Measurements from ENCODE around the gene DHRS4L2. TPM values are rescaled to one million over a fixed set of nuclear protein-coding genes. Genes with fewer than 3 reads are reported as not detected.
"Not testable (repeated sequence)": the region's sequence is repeated elsewhere in the genome, so short reads cannot be mapped to it uniquely, and the experiment has no call there.

The DHRS4L2 gene
- total RNA-seq, 4 donors from 2014 or later: 15.3 to 19.6 (median 17.7) TPM

DNA sequence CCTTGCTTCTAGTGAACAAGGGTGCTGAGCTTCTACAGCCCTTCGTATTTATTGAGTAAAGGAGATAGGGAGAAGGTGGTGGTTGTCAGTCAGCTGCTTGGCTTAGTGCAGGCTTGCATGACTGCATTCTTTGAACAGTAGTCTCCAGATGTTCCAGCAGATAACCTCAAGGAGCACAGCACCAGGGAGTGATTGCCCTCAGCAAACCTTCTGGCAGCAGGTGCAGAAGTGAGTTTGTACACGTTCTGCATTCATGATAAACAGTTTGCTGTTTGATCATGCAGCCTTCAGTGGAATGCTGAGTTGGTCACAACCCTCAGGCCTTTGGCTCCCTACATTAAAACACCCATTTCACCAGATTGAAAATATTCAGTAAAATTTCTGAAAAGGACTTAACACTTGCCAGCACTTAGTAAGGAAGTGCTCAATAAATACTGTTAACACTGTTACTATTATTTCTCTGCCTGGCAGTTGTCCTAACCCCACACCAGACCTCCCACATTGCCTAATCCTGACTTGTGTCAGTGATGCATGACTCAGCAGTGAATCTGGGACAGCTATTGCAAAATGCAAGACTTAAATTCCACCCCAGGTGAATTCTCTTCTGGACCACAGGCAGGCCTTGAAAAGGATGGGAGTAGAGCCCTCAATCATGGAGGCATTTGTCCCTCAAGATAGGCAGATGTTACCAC is 44.1 kb downstream of the DHRS4L2 start:
- WGBS, 2 donors: 78 to 79% methylated on average over 2 of the region's 2 CpGs
- TF ChIP-seq EP300 (IDR thresholded peaks at IDR 0.05): peak in 1 of 2 donors; percentile 72
- no peak for TF ChIP-seq CTCF (IDR thresholded peaks at IDR 0.05)
- Histone ChIP-seq H3K4me1 (peaks cover 0 to 30% (median 4%) of the 10 kb centered on the region in 4 donors), H3K9me3 (peaks cover 0 to 18% (median 0%) of the 10 kb centered on the region in 4 donors), H3K27me3 (no peaks in the 10 kb centered on the region), H3K27ac (no peak overlapping the region), H3K4me3 (no peak overlapping the region), H3K36me3 (no peaks in the 10 kb centered on the region)
- DNase-seq (ENCODE audit: low spot score in 2 of 2): peak in 1 of 2 donors; percentile 78

DNA sequence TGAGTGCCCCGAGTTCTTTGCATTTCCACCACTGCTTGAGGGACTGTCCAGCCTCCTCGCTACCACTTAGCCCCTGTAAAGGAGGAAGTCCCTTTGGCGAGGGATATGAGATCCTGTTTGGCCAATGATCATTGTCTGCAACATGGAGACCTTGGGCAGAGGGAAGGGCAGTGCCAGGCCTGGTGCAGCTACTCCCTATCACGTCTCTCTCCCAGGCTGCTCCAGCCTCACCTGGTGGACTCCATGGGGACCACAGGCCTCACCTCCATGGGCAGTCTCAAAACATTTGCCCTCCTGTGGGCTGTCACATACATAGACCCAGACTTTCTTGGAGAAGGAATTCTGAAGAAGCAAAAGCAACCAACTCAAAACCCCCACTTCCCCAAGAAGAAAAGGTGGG is 47.0 kb downstream of the DHRS4L2 start:
- WGBS, 2 donors: 32 to 67% methylated on average over 3 to 4 of the region's 4 CpGs

DNA sequence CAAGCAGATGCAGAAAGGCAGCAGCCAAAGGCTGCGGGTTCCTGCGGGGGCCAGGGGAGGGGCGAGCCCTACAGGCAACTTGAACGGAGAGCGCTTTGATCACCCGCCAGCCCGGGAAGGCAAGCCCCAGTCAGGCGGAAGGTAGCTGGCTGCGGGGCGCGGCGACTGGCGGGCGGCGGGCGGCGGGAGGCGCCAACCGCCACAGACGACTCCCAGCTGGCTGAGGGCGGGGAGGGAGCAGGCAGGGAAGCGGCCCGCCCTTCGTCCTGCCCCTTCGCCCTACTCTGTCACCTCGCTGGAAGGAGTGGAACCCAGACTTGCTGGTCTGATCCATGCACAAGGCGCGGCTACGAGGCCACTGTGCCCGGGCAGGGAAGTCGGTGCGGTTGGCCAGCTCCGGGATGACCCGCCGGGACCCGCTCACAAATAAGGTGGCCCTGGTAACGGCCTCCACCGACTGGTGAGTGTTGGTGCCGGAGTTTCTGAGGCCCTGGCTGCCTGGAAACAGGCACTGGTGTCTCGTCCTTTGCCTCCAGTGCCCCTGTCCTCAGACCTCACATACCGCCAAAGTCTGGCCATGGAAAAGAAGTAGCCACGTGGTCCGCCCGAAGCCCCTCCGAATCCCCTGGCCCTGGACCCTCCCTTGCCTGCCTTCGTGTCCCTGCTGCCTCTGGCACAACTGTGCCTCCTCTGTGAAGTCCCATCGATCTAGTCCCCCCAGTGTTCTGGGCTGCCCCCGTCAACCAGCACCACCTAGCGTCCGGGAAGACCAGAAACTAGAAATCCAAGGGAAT is 47.6 kb downstream of the DHRS4L2 start:
- TF ChIP-seq EP300 (IDR thresholded peaks at IDR 0.05): peak in 1 of 2 donors; percentile 54
- TF ChIP-seq POLR2A (IDR thresholded peaks at IDR 0.05): peak in 1 of 2 donors; percentile 4
- peak; percentile 74 to 86 (median 79) for TF ChIP-seq CTCF (IDR thresholded peaks at IDR 0.05)
- Histone ChIP-seq H3K9me3 (peaks cover 0 to 16% (median 0%) of the 10 kb centered on the region in 4 donors), H3K4me3 (peak overlapping the region; percentile 44 to 72 (median 60)), H3K27ac (peak overlapping the region; percentile 78 to 93 (median 88)), H3K4me1 (peaks cover 0 to 30% (median 4%) of the 10 kb centered on the region in 4 donors), H3K36me3 (no peaks in the 10 kb centered on the region), H3K27me3 (no peaks in the 10 kb centered on the region)
- 0% methylated on average over 36 to 42 of the region's 50 CpGs for WGBS, 2 donors
- DNase-seq (ENCODE audit: low spot score in 2 of 2): peak; percentile 52 to 72

More for the DNA sequence above, 47.0 kb downstream of the DHRS4L2 start:
- not testable (repeated sequence) for H3K36me3 ChIP-seq; H3K27me3 ChIP-seq; DNase-seq (ENCODE audit: low spot score in 2 of 2)
- H3K4me1 ChIP-seq: peaks cover 0 to 30% (median 4%) of the 10 kb centered on the region in 4 donors
- H3K27ac ChIP-seq: peak overlapping the region in 3 of 4 donors; percentile 83 to 93 (median 92)
- peak overlapping the region; percentile 44 to 72 (median 60) for H3K4me3 ChIP-seq
- peaks cover 0 to 18% (median 0%) of the 10 kb centered on the region in 4 donors for H3K9me3 ChIP-seq

GRCh38 chr14:24036963-24037657 is 48.4 kb downstream of the DHRS4L2 start:
- H3K27me3 ChIP-seq; H3K9me3 ChIP-seq; DNase-seq (ENCODE audit: low spot score in 2 of 2); H3K36me3 ChIP-seq: not testable (repeated sequence)
- 42 to 51% methylated on average over 10 of the region's 10 CpGs for WGBS, 2 donors
- Histone ChIP-seq H3K4me3 (peak overlapping the region; percentile 44 to 72 (median 60)), H3K4me1 (peaks cover 0 to 30% (median 4%) of the 10 kb centered on the region in 4 donors), H3K27ac (peak overlapping the region; percentile 78 to 93 (median 88))

DNA sequence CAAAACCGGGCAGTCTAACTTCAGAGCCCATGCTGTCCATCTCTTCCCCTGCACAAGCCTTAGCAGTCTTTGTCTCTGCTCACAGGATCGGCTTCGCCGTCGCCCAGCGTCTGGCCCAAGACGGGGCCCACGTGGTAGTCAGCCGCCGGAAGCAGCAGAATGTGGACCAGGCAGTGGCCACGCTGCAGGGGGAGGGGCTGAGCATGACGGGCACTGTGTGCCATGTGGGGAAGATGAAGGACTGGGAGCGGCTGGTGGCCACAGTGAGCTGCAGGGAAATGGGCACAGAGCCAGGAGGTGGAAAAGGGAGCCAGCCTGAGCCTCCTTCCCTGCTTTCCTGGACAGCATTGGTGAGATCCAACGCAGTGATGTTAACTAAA is 48.9 kb downstream of the DHRS4L2 start:
- Histone ChIP-seq H3K27ac (no peak overlapping the region), H3K27me3 (no peaks in the 10 kb centered on the region), H3K36me3 (no peaks in the 10 kb centered on the region), H3K9me3 (peaks cover 0 to 4% (median 0%) of the 10 kb centered on the region in 4 donors), H3K4me3 (no peak overlapping the region), H3K4me1 (peaks cover 0 to 30% (median 4%) of the 10 kb centered on the region in 4 donors)
- DNase-seq (ENCODE audit: low spot score in 2 of 2): no peak
- TF ChIP-seq EP300 (IDR thresholded peaks at IDR 0.05): no peak
- no peak for TF ChIP-seq CTCF (IDR thresholded peaks at IDR 0.05)
- TF ChIP-seq POLR2A (IDR thresholded peaks at IDR 0.05): no peak
- WGBS, 2 donors: 74 to 80% methylated on average over 14 of the region's 14 CpGs

Data from tibial nerve (tissue), 4 donors.